Heart left ventricle (tissue), 16 donors: ENCODE measurements around the gene SLC34A3. TPM values are rescaled to one million over a fixed set of nuclear protein-coding genes. Genes with fewer than 3 reads are reported as not detected.

ENCODE experiments used
- ATAC-seq, 4 donors: fragments of 200-7000 bp; cut with Tn5 transposase; one replicate each; pipeline ENCODE4 v1.9.1; 2020 to 2022; ENCODE audit warnings: moderate library complexity in 4 of 4, mild to moderate bottlenecking in 3 of 4, moderate number of reproducible peaks in 1 of 4
- DNase-seq, 5 donors: peaks; one replicate each; pipeline ENCODE4 v3.0.0-alpha.2; 2020
- H3K27ac ChIP-seq, 12 donors: fragments of 200-600 bp; sonication (generic) in 4 of 12; one replicate each; pipeline versions ENCODE4 v1.5.0 to v1.8.0; 2016 to 2022; ENCODE audit warnings: mild to moderate bottlenecking in 2 of 12
- H3K27me3 ChIP-seq, 9 donors: fragments of 200-600 bp; sonication (generic) in 2 of 9; one replicate each; pipeline versions ENCODE4 v1.5.1 to v1.8.0; 2016 to 2022; ENCODE audit warnings: mild to moderate bottlenecking in 3 of 9
- H3K36me3 ChIP-seq, 9 donors: fragments of 200-600 bp; sonication (generic) in 2 of 9; one replicate each; pipeline versions ENCODE4 v1.5.0 to v1.8.0; 2018 to 2022; ENCODE audit warnings: mild to moderate bottlenecking in 2 of 9
- H3K4me1 ChIP-seq, 12 donors: fragments of 200-600 bp; sonication (generic) in 4 of 12; one replicate each; pipeline versions ENCODE4 v1.5.0 to v1.8.0; 2016 to 2022; ENCODE audit warnings: mild to moderate bottlenecking in 3 of 12
- H3K4me3 ChIP-seq, 12 donors: fragments of 200-600 bp; sonication (generic) in 4 of 12; one replicate each; pipeline versions ENCODE4 v1.5.0 to v1.8.0; 2017 to 2022; ENCODE audit warnings: mild to moderate bottlenecking in 9 of 12, moderate library complexity in 4 of 12
- H3K9me3 ChIP-seq, 12 donors: fragments of 200-600 bp; sonication (generic) in 4 of 12; one replicate each; pipeline versions ENCODE4 v1.5.0 to v1.8.0; 2016 to 2022; ENCODE audit warnings: mild to moderate bottlenecking in 1 of 12
- CTCF ChIP-seq, 12 donors: fragments of 200-600 bp; sonication (generic) in 4 of 12; IDR thresholded peaks; one replicate each; pipeline versions ENCODE4 v1.5.0 to v1.8.0; 2018 to 2022; ENCODE audit warnings: antibody characterized with exemption in 12 of 12, mild to moderate bottlenecking in 5 of 12
- POLR2A ChIP-seq, 2 donors: fragments of 450-650 bp; IDR thresholded peaks; one replicate each; pipeline ENCODE4 v1.6.1; 2017; ENCODE audit warnings: antibody characterized with exemption in 2 of 2, mild to moderate bottlenecking in 2 of 2, moderate library complexity in 2 of 2
- WGBS, 4 donors: extraction: QIAGEN DNeasy Blood & Tissue Kit in 2 of 4; methylation state at CpG; one replicate each; pipeline versions ENCODE4 v1.1.5 to v1.1.7; 2013 to 2018; 5-methylcytosine and 5-hydroxymethylcytosine counted together
- intact Hi-C, 10 donors: fragments of 100-400 bp; cut with DNase I; formaldehyde crosslinking; loops; one replicate each; pipeline versions ENCODE4 v1.11.1 to v1.14.2; 2022
- polyA plus RNA-seq, 2 donors: library from polyadenylated mRNA; stranded (reverse); fragments of 200-250 nt; gene quantifications; one replicate each; pipeline ENCODE4 v1.2.3, GENCODE V29; 2013
- total RNA-seq, 9 donors: library from RNA; depleted of rRNA in 2 of 9; stranded (reverse); fragments of >200 nt in 2 of 9; fragmentation: NEBNext Ultra II Directional in 3 of 9; extraction: Animal tissue kit (Norgen Biotek cat#: 25700) in 3 of 9; gene quantifications; one replicate each; pipeline versions ENCODE4 v1.1.0 to v1.2.4, GENCODE V29; 2016 to 2023
- donor health status: ischemic (EF 13 %, LVEDD 7.1; RV severe dilation, severe dysfunction).
- donor health status: healthy with polysubstance abuse.
- donor health status: DM: no; HTN: yes; CAD: no.
- donor health status: DM: no; HTN: no; CAD: no.
- donor health status: ischemic (EF 25% LVEDD 6.9; RV normal size, moderate dysfunction).
- donor health status: ischemic (EF 25% LVEDD 5.7; RV mildly dilated, moderate dysfunction).
- donor health status: healthy.
- donor health status: DM: yes; HTN: yes; CAD: no.
- donor health status: ischemic (EF 35%, LVEDD 5.7; RV mildly dilated, moderate dysfunction).
- donor health status: nonischemic (EF 11% LVEDD 7.7; RV severe dilation, severe dysfunction).
- donor health status: DM: yes; HTN: yes; CAD: no.
- donor health status: PGD.
- donor health status: ischemic (EF 29% LVEDD 5.4; RV normal size, mild dysfunction).
- donor health status: nonischemic (EF 23%, LVEDD 6.1; RV moderate dilation, normal function).

Gene SLC34A3
- total and polyA plus RNA-seq, 11 donors: not detected

- Histone ChIP-seq H3K27ac (no peak overlapping the region), H3K9me3 (no peaks in the 10 kb centered on the region), H3K36me3 (peaks cover 0 to 75% (median 55%) of the 10 kb centered on the region in 9 donors), H3K27me3 (no peaks in the 10 kb centered on the region), H3K4me3 (no peak overlapping the region), H3K4me1 (peaks cover 7 to 38% (median 20%) of the 10 kb centered on the region in 12 donors)
- ATAC-seq (no peak), DNase-seq (no peak)
- TF ChIP-seq CTCF (IDR thresholded peaks at IDR 0.05): no peak
- no peak for TF ChIP-seq POLR2A (IDR thresholded peaks at IDR 0.05)
- WGBS, 4 donors: 90 to 92% (median 91%) methylated on average over 26 to 27 of the region's 27 CpGs
- intact Hi-C loops: loop anchor here in 4 of 10 donors (10.0 kb wide), 2 partner anchors 59 to 69 kb away; partner anchors contain the start of gene DPP7 (in 1 of the 4)
These were observed 46.6 kb upstream of the SLC34A3 start for GRCh38 chr9:137183980-137184595.

- H3K4me3 ChIP-seq: no peak overlapping the region
- DNase-seq (no peak), ATAC-seq (no peak)
- WGBS, 4 donors: 92 to 97% (median 94%) methylated on average over 14 to 48 of the region's 48 CpGs
- peaks cover 14 to 48% (median 30%) of the 10 kb centered on the region in 12 donors for H3K4me1 ChIP-seq
- no peak for TF ChIP-seq CTCF (IDR thresholded peaks at IDR 0.05)
- TF ChIP-seq POLR2A (IDR thresholded peaks at IDR 0.05): no peak
- H3K27me3 ChIP-seq: no peaks in the 10 kb centered on the region
- peaks cover 0 to 73% (median 51%) of the 10 kb centered on the region in 9 donors for H3K36me3 ChIP-seq
- no peaks in the 10 kb centered on the region for H3K9me3 ChIP-seq
- no peak overlapping the region for H3K27ac ChIP-seq
- intact Hi-C loops: loop anchor here (5.0 to 10.0 kb wide), 5 partner anchors 37 to 70 kb away; partner anchors contain the start of genes CYSRT1 (in 4 of the 10), RNF224 (in 4 of the 10), RNF208 (in 2 of the 10) and DPP7 (in 1 of the 10)
These were observed 45.6 kb upstream of the SLC34A3 start for GRCh38 chr9:137184881-137185660.

GRCh38 chr9:137185921-137186320, 44.8 kb upstream of the SLC34A3 start:
- Histone ChIP-seq H3K27me3 (no peaks in the 10 kb centered on the region), H3K27ac (no peak overlapping the region), H3K4me1 (peaks cover 18 to 57% (median 38%) of the 10 kb centered on the region in 12 donors), H3K9me3 (no peaks in the 10 kb centered on the region), H3K4me3 (no peak overlapping the region), H3K36me3 (peaks cover 0 to 73% (median 51%) of the 10 kb centered on the region in 9 donors)
- no peak for DNase-seq
- intact Hi-C loops: loop anchor here (5.0 to 10.0 kb wide), 5 partner anchors 36 to 71 kb away; partner anchors contain the start of genes CYSRT1 (in 4 of the 10), RNF224 (in 4 of the 10), RNF208 (in 2 of the 10) and DPP7 (in 1 of the 10)
- ATAC-seq: no peak
- TF ChIP-seq CTCF (IDR thresholded peaks at IDR 0.05) (no peak), POLR2A (IDR thresholded peaks at IDR 0.05) (no peak)
- 91 to 98% (median 94%) methylated on average over 7 to 19 of the region's 19 CpGs for WGBS, 4 donors

- intact Hi-C loops: loop anchor here (5.0 to 10.0 kb wide), 5 partner anchors 36 to 72 kb away; partner anchors contain the start of genes CYSRT1 (in 4 of the 10), RNF224 (in 4 of the 10), RNF208 (in 2 of the 10) and DPP7 (in 1 of the 10)
- no peaks in the 10 kb centered on the region for H3K27me3 ChIP-seq
- ATAC-seq (no peak), DNase-seq (no peak)
- H3K4me3 ChIP-seq: peak overlapping the region in 4 of 12 donors; percentile 4 to 100 (median 88)
- no peak for TF ChIP-seq CTCF (IDR thresholded peaks at IDR 0.05)
- TF ChIP-seq POLR2A (IDR thresholded peaks at IDR 0.05): no peak
- no peaks in the 10 kb centered on the region for H3K9me3 ChIP-seq
- peaks cover 0 to 73% (median 50%) of the 10 kb centered on the region in 9 donors for H3K36me3 ChIP-seq
- H3K4me1 ChIP-seq: peaks cover 18 to 61% (median 41%) of the 10 kb centered on the region in 12 donors
- H3K27ac ChIP-seq: no peak overlapping the region
- WGBS, 4 donors: 64 to 89% (median 76%) methylated on average over 3 to 6 of the region's 6 CpGs
These were observed 44.3 kb upstream of the SLC34A3 start for GRCh38 chr9:137186385-137186784.
